ENCODE data around the gene FRG1. TPM values are rescaled to one million over a fixed set of nuclear protein-coding genes. Genes with fewer than 3 reads are reported as not detected.
"Not testable (repeated sequence)": the region's sequence is repeated elsewhere in the genome, so short reads cannot be mapped to it uniquely, and the experiment has no call there.

Gene FRG1
- polyA plus RNA-seq, 1 donor from 2014 or later = 104 TPM

GRCh38 chr4:189981970-189982369, 41.3 kb downstream of the FRG1 start:
- no peaks in the 10 kb centered on the region for H3K79me2 ChIP-seq (replicated peaks; ENCODE audit: insufficient read depth, low read length)
- no peaks in the 10 kb centered on the region for H4K20me1 ChIP-seq (ENCODE audit: insufficient read depth)
- no peak overlapping the region for H3K4me2 ChIP-seq (ENCODE audit: low read length)
- H3F3A ChIP-seq (ENCODE audit: insufficient read depth, low read length, poor library complexity, severe bottlenecking) = no peaks in the 10 kb centered on the region
- no peaks in the 10 kb centered on the region for H3K9me3 ChIP-seq (ENCODE audit: low read length)
- TF ChIP-seq SMC3 (conservative IDR thresholded peaks at IDR 0.05; ENCODE audit: poor library complexity) (no peak), EZH2 (IDR thresholded peaks at IDR 0.05; ENCODE audit: borderline replicate concordance, insufficient read depth, low read length, poor library complexity, severe bottlenecking) (no peak), TAF1 (IDR thresholded peaks at IDR 0.05; ENCODE audit: low read depth) (no peak), MXI1 (conservative IDR thresholded peaks at IDR 0.05; ENCODE audit: poor library complexity, severe bottlenecking) (no peak), RAD21 (conservative IDR thresholded peaks at IDR 0.05) (no peak), CTCF (IDR thresholded peaks at IDR 0.05; ENCODE audit: poor library complexity, severe bottlenecking) (no peak), EP300 (conservative IDR thresholded peaks at IDR 0.05; ENCODE audit: poor library complexity, severe bottlenecking) (no peak), REST (IDR thresholded peaks at IDR 0.05; ENCODE audit: borderline replicate concordance) (no peak), POLR2AphosphoS5 (IDR thresholded peaks at IDR 0.05) (no peak)
- H3K27me3 ChIP-seq (ENCODE audit: insufficient read depth, low read depth, low read length) = no peaks in the 10 kb centered on the region
- no peaks in the 10 kb centered on the region for H3K36me3 ChIP-seq (ENCODE audit: insufficient read depth, low read length)
- H3K27ac ChIP-seq (ENCODE audit: low read length) = no peak overlapping the region
- H3K4me3 ChIP-seq (ENCODE audit: low read length) = no peak overlapping the region
- no peaks in the 10 kb centered on the region for H3K9me2 ChIP-seq (ENCODE audit: insufficient read depth, low read length)
- H2AFZ ChIP-seq (ENCODE audit: low read depth, low read length) = no peak overlapping the region
- no peak overlapping the region for H3K9ac ChIP-seq (ENCODE audit: low read length)

- H3K9me3 ChIP-seq (ENCODE audit: low read length); H3K27me3 ChIP-seq (ENCODE audit: insufficient read depth, low read depth, low read length); H3K79me2 ChIP-seq (replicated peaks; ENCODE audit: insufficient read depth, low read length); H3K27ac ChIP-seq (ENCODE audit: low read length); H3K36me3 ChIP-seq (ENCODE audit: insufficient read depth, low read length); H3K4me3 ChIP-seq (ENCODE audit: low read length); H3K4me2 ChIP-seq (ENCODE audit: low read length); H2AFZ ChIP-seq (ENCODE audit: low read depth, low read length); H3K9ac ChIP-seq (ENCODE audit: low read length); H3F3A ChIP-seq (ENCODE audit: insufficient read depth, low read length, poor library complexity, severe bottlenecking); H4K20me1 ChIP-seq (ENCODE audit: insufficient read depth); H3K9me2 ChIP-seq (ENCODE audit: insufficient read depth, low read length): not testable (repeated sequence)
These were observed 43.3 kb downstream of the FRG1 start for GRCh38 chr4:189983916-189984526.

GRCh38 chr4:189984661-189985060, 44.0 kb downstream of the FRG1 start:
- H3K27ac ChIP-seq (ENCODE audit: low read length); H3K9me2 ChIP-seq (ENCODE audit: insufficient read depth, low read length); H3K9me3 ChIP-seq (ENCODE audit: low read length); H3F3A ChIP-seq (ENCODE audit: insufficient read depth, low read length, poor library complexity, severe bottlenecking); H2AFZ ChIP-seq (ENCODE audit: low read depth, low read length); H3K9ac ChIP-seq (ENCODE audit: low read length); H3K4me3 ChIP-seq (ENCODE audit: low read length); H3K4me2 ChIP-seq (ENCODE audit: low read length); H3K36me3 ChIP-seq (ENCODE audit: insufficient read depth, low read length); H3K79me2 ChIP-seq (replicated peaks; ENCODE audit: insufficient read depth, low read length); H4K20me1 ChIP-seq (ENCODE audit: insufficient read depth); H3K27me3 ChIP-seq (ENCODE audit: insufficient read depth, low read depth, low read length): not testable (repeated sequence)

- not testable (repeated sequence) for H3K4me2 ChIP-seq (ENCODE audit: low read length); H3K36me3 ChIP-seq (ENCODE audit: insufficient read depth, low read length); H3K9me3 ChIP-seq (ENCODE audit: low read length); H3K27ac ChIP-seq (ENCODE audit: low read length); H3K9ac ChIP-seq (ENCODE audit: low read length); H3K9me2 ChIP-seq (ENCODE audit: insufficient read depth, low read length); H3K4me3 ChIP-seq (ENCODE audit: low read length); H3K79me2 ChIP-seq (replicated peaks; ENCODE audit: insufficient read depth, low read length); H2AFZ ChIP-seq (ENCODE audit: low read depth, low read length); H4K20me1 ChIP-seq (ENCODE audit: insufficient read depth); H3F3A ChIP-seq (ENCODE audit: insufficient read depth, low read length, poor library complexity, severe bottlenecking); H3K27me3 ChIP-seq (ENCODE audit: insufficient read depth, low read depth, low read length)
These were observed 45.1 kb downstream of the FRG1 start for GRCh38 chr4:189985651-189986243.

All from neural cell (in vitro differentiated cells).